HepG2 (cell line): Measurements from ENCODE around the gene NEK5. TPM values are rescaled to one million over a fixed set of nuclear protein-coding genes. Genes with fewer than 3 reads are reported as not detected.

Experiments used
- CREM ChIP-seq, 2 experiments: sonication (generic) in 1 of 2; formaldehyde crosslinking in 1 of 2; IDR thresholded peaks; 2 replicates each; pipeline versions ENCODE4 v1.4.0 to v1.6.1; 2016 to 2020; ENCODE audit warnings: antibody characterized with exemption in 1 of 2, mild to moderate bottlenecking in 1 of 2, missing genetic modification reagents in 1 of 2
- LBX2 ChIP-seq: sonication (generic); formaldehyde crosslinking; IDR thresholded peaks from 2 replicates; pipeline ENCODE4 v1.5.0; 2020; ENCODE audit warnings: missing genetic modification reagents, mild to moderate bottlenecking, borderline replicate concordance
- MAX ChIP-seq: IDR thresholded peaks from 2 replicates; pipeline ENCODE4 v1.6.1; 2012; ENCODE audit warnings: inconsistent platforms
- MED13 ChIP-seq: sonication (generic); formaldehyde crosslinking; IDR thresholded peaks from 2 replicates; pipeline ENCODE4 v1.5.0; 2020; ENCODE audit warnings: missing genetic modification reagents
- MLXIP ChIP-seq: sonication (generic); formaldehyde crosslinking; IDR thresholded peaks from 2 replicates; pipeline ENCODE4 v1.9.0; 2021; ENCODE audit warnings: missing genetic modification reagents, borderline replicate concordance
- MXD1 ChIP-seq: sonication (generic); formaldehyde crosslinking; IDR thresholded peaks from 2 replicates; pipeline ENCODE4 v1.4.0; 2020; ENCODE audit warnings: mild to moderate bottlenecking, missing genetic modification reagents
- NFAT5 ChIP-seq: sonication (generic); formaldehyde crosslinking; IDR thresholded peaks from 2 replicates; pipeline ENCODE4 v1.4.0; 2020; ENCODE audit warnings: missing genetic modification reagents
- POGZ ChIP-seq: sonication (generic); formaldehyde crosslinking; IDR thresholded peaks from 2 replicates; pipeline ENCODE4 v1.4.0; 2020; ENCODE audit warnings: mild to moderate bottlenecking, missing genetic modification reagents
- PRMT3 ChIP-seq: sonication (generic); formaldehyde crosslinking; IDR thresholded peaks from 2 replicates; pipeline ENCODE4 v1.8.1; 2022; ENCODE audit warnings: low read depth, mild to moderate bottlenecking, moderate library complexity, missing genetic modification reagents, borderline replicate concordance
- RNF2 ChIP-seq: fragments of 450-650 bp; conservative IDR thresholded peaks from 2 replicates; pipeline ENCODE4 v1.6.1; 2016; ENCODE audit warnings: low read depth
- SP1 ChIP-seq, 2 experiments: fragments of 450-650 bp in 1 of 2; sonication (generic) in 1 of 2; formaldehyde crosslinking in 1 of 2; IDR thresholded peaks; 2 replicates each; pipeline versions ENCODE4 v1.4.0 to v1.6.1; 2016 to 2020; ENCODE audit warnings: missing genetic modification reagents in 1 of 2
- SP5 ChIP-seq: IDR thresholded peaks from 2 replicates; pipeline ENCODE4 v1.6.1; 2016; ENCODE audit warnings: low read depth, borderline replicate concordance
- SPEN ChIP-seq: sonication (generic); formaldehyde crosslinking; IDR thresholded peaks from 2 replicates; pipeline ENCODE4 v1.5.1; 2020; ENCODE audit warnings: low read depth, mild to moderate bottlenecking, missing genetic modification reagents
- STAG1 ChIP-seq: sonication (generic); formaldehyde crosslinking; IDR thresholded peaks from 2 replicates; pipeline ENCODE4 v1.4.0; 2020; ENCODE audit warnings: missing genetic modification reagents
- TCF7L2 ChIP-seq: IDR thresholded peaks from 2 replicates; pipeline ENCODE4 v1.6.1; 2011; ENCODE audit warnings: mild to moderate bottlenecking, low read depth, low read length, moderate library complexity
- ZMYM2 ChIP-seq: sonication (generic); formaldehyde crosslinking; IDR thresholded peaks from 2 replicates; pipeline ENCODE4 v1.8.0; 2022; ENCODE audit warnings: mild to moderate bottlenecking, missing genetic modification reagents
- ZNF20 ChIP-seq: sonication (generic); formaldehyde crosslinking; IDR thresholded peaks from 2 replicates; pipeline ENCODE4 v1.4.0; 2020; ENCODE audit warnings: mild to moderate bottlenecking, moderate library complexity, missing genetic modification reagents
- ZNF788 ChIP-seq: sonication (generic); formaldehyde crosslinking; IDR thresholded peaks from 2 replicates; pipeline ENCODE4 v1.5.0; 2020; ENCODE audit warnings: mild to moderate bottlenecking, missing genetic modification reagents, borderline replicate concordance
- ZNF790 ChIP-seq: sonication (generic); formaldehyde crosslinking; IDR thresholded peaks from 2 replicates; pipeline ENCODE4 v1.8.0; 2022; ENCODE audit warnings: missing genetic modification reagents, mild to moderate bottlenecking, borderline replicate concordance
- polyA plus RNA-seq, 8 experiments: library from polyadenylated mRNA; depleted of rRNA in 3 of 8; stranded (reverse) in 7 of 8; unstranded in 1 of 8; fragments of >200 nt; fragmentation: Illumina TruSeq in 4 of 8; extraction: Trizol in 4 of 8; gene quantifications; 2 replicates each; pipeline versions ENCODE4 v1.2.1 to v1.2.3, GENCODE V29; 2011 to 2016; ENCODE audit warnings: low read depth in 4 of 8, missing spikeins in 1 of 8, mixed read lengths in 1 of 8; ENCODE audit not compliant: insufficient read depth in 1 of 8
- total RNA-seq, 5 experiments: library from RNA; depleted of rRNA; stranded (reverse); fragments of >200 nt; fragmentation: Illumina TruSeq; extraction: Trizol; gene quantifications; 2 replicates each; pipeline ENCODE4 v1.2.3, GENCODE V29; 2016; ENCODE audit warnings: low read depth in 1 of 5

Gene NEK5
- total and polyA plus RNA-seq, 2 of the 13 experiments (the other 11 are each of a cell fraction or from before 2014, with no cell fraction given): 0.12 to 0.22 TPM

- TF ChIP-seq PRMT3 (CRISPR knock-in tag): peak; percentile 56; the same call in 1 of the 2 replicates
- TF ChIP-seq TCF7L2: no peak
- TF ChIP-seq SP5: peak; percentile 6; the same call in 1 of the 2 replicates
- peak; percentile 77 for TF ChIP-seq ZMYM2 (CRISPR knock-in tag)
- TF ChIP-seq SPEN: peak; percentile 61
- peak; percentile 96 for TF ChIP-seq MAX
- peak; percentile 88 for TF ChIP-seq MXD1 (CRISPR knock-in tag)
- TF ChIP-seq POGZ (CRISPR knock-in tag): no peak
- TF ChIP-seq ZNF20 (CRISPR knock-in tag): 0 out of 2 replicates have a peak, but pooled peaks have one; percentile 38
- TF ChIP-seq RNF2: peak; percentile 83
- peak; percentile 4; the same call in 1 of the 2 replicates for TF ChIP-seq STAG1 (CRISPR knock-in tag)
- peak; percentile 89; the same call in 1 of the 2 replicates for TF ChIP-seq LBX2 (CRISPR knock-in tag)
- peak; percentile 68 for TF ChIP-seq MLXIP
- peak; percentile 71; the same call in 1 of the 2 replicates for TF ChIP-seq ZNF788 (CRISPR knock-in tag)
- peak; percentile 76; the same call in 1 of the 2 replicates for TF ChIP-seq ZNF790 (CRISPR knock-in tag)
- TF ChIP-seq SP1 (IDR thresholded peaks at IDR 0.05): no peak
- TF ChIP-seq SP1 (CRISPR knock-in tag; IDR thresholded peaks at IDR 0.05): peak; percentile 36; the same call in 1 of the 2 replicates
- TF ChIP-seq CREM (IDR thresholded peaks at IDR 0.05): no peak
- no peak for TF ChIP-seq CREM (CRISPR knock-in tag; IDR thresholded peaks at IDR 0.05)
- peak; percentile 90 for TF ChIP-seq NFAT5 (CRISPR knock-in tag)
- no peak; the same call in 1 of the 2 replicates for TF ChIP-seq MED13 (CRISPR knock-in tag)
Observed at GRCh38 chr13:52159159-52159982, 30.5 kb upstream of the NEK5 start, which contains the start of gene NEK3 (continued).
